ENCODE measurements around the gene SPATA20.

DNA sequence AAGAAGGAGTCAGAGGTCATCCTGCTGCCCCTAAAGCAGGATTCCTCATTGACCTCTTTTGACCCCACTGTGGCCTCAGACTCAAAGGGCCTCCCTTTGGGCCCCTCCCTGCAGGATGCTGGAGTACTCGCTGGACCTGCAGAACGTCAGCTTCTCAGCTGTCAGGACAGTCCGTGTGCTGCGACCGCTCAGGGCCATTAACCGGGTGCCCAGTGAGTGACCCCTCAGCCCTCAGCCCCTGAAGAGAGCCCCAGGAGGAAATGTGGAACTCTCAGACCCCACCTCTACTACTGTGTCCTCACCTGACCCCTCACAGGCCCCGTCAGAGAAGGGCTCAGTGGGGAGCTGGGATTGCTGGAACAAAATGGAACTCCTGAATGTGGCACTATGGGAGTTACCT lies 22.6 kb downstream of the SPATA20 start:
- TF ChIP-seq, protein P1, sequence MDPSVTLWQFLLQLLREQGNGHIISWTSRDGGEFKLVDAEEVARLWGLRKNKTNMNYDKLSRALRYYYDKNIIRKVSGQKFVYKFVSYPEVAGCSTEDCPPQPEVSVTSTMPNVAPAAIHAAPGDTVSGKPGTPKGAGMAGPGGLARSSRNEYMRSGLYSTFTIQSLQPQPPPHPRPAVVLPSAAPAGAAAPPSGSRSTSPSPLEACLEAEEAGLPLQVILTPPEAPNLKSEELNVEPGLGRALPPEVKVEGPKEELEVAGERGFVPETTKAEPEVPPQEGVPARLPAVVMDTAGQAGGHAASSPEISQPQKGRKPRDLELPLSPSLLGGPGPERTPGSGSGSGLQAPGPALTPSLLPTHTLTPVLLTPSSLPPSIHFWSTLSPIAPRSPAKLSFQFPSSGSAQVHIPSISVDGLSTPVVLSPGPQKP (IDR thresholded peaks at IDR 0.05; ENCODE audit: borderline replicate concordance, low read depth, low read length), result no peak
- TF ChIP-seq CTCF (conservative IDR thresholded peaks at IDR 0.05; ENCODE audit: low read depth, low read length), result no peak
- TF ChIP-seq, protein P2, sequence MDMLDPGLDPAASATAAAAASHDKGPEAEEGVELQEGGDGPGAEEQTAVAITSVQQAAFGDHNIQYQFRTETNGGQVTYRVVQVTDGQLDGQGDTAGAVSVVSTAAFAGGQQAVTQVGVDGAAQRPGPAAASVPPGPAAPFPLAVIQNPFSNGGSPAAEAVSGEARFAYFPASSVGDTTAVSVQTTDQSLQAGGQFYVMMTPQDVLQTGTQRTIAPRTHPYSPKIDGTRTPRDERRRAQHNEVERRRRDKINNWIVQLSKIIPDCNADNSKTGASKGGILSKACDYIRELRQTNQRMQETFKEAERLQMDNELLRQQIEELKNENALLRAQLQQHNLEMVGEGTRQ (IDR thresholded peaks at IDR 0.05; ENCODE audit: low read depth, low read length), result no peak
- TF ChIP-seq RCOR1 (IDR thresholded peaks at IDR 0.05; ENCODE audit: insufficient replicate concordance, low read length), result no peak
- no peak for TF ChIP-seq POLR2A (IDR thresholded peaks at IDR 0.05; ENCODE audit: low read depth, low read length)
- no peak for TF ChIP-seq RFX5 (IDR thresholded peaks at IDR 0.05; ENCODE audit: low read depth, low read length)
- no peak for TF ChIP-seq FOS (IDR thresholded peaks at IDR 0.05; ENCODE audit: low read depth, low read length)
- TF ChIP-seq SMC3 (IDR thresholded peaks at IDR 0.05; ENCODE audit: low read depth, low read length), result no peak
- no peak for TF ChIP-seq RAD21 (IDR thresholded peaks at IDR 0.05; ENCODE audit: low read length)
- no peak for TF ChIP-seq MAFK (IDR thresholded peaks at IDR 0.05; ENCODE audit: low read depth, low read length)
- no peak for TF ChIP-seq BHLHE40 (IDR thresholded peaks at IDR 0.05; ENCODE audit: low read depth, low read length)
- no peak for TF ChIP-seq CHD1 (IDR thresholded peaks at IDR 0.05; ENCODE audit: low read depth, low read length)
- no peak for TF ChIP-seq MXI1 (IDR thresholded peaks at IDR 0.05; ENCODE audit: borderline replicate concordance, low read depth, low read length)
- no peak for TF ChIP-seq CEBPB (IDR thresholded peaks at IDR 0.05; ENCODE audit: low read depth, low read length)
